GM19372 (cell line): ENCODE measurements around the gene SLC18A3.

ENCODE experiments used
- ATAC-seq: cut with Tn5 transposase; IDR thresholded peaks from one replicate; pipeline ENCODE4 v1.9.1; 2021; ENCODE audit warnings: mild to moderate bottlenecking, low read depth, moderate library complexity; ENCODE audit not compliant: unreplicated experiment

SLC18A3 gene

DNA sequence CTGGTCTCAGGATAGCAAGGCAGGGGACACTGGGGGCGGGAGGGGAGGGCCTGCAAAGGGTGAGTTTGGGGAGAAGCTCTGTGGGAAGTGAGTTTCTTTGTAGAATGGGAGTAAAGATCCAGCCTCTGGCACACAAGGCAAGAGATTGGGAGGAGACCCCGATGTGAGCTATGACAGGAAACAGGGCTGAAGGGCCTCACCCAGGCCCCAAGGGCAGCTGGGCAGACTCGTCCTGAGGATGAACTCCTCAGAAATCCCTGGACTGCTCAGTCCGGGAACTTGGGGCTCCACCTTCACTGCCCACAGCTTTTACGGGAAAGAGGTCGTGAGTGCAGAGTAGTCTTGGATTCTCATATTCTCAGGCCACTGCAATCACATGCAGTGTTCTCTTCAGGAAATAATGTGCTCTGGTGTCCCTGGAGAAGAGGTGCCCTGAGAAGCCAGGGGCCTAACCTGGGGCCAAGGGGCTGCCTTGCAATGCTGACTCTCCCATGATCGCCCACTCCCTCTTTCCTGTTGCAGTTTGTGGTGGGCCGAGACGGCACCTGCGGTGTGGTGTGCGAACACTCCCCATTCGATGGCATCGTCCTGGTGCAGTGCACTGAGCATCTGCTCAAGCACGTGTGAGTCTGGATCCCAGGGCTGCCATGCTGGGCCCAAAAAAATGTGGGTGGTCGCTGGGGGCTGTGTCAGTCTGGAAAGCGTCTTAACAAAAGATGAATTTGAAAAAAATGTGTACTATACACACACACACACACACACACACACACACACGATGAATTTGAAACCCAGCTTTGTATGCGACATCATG lies 38.1 kb downstream of the SLC18A3 start:
- ATAC-seq = no peak

DNA sequence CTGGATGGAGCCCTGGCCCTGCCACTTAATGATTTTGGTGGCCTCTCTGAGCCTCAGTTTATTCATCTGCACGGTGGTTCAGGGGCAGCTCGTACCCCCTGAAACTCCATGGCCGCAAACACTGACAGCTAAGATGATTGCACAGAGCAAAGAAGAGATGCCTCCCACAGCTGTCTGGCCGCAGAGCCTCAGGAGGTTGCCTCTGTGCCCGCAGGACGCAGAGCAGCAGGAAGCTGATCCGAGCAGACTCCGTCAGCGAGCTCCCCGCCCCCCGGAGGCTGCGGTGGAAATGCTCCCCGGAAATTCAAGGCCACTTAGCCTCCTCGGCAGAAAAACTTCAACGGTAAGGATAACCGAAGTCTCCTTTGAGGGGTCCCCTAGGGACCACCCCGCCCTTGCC lies 39.2 kb downstream of the SLC18A3 start:
- ATAC-seq = no peak

DNA sequence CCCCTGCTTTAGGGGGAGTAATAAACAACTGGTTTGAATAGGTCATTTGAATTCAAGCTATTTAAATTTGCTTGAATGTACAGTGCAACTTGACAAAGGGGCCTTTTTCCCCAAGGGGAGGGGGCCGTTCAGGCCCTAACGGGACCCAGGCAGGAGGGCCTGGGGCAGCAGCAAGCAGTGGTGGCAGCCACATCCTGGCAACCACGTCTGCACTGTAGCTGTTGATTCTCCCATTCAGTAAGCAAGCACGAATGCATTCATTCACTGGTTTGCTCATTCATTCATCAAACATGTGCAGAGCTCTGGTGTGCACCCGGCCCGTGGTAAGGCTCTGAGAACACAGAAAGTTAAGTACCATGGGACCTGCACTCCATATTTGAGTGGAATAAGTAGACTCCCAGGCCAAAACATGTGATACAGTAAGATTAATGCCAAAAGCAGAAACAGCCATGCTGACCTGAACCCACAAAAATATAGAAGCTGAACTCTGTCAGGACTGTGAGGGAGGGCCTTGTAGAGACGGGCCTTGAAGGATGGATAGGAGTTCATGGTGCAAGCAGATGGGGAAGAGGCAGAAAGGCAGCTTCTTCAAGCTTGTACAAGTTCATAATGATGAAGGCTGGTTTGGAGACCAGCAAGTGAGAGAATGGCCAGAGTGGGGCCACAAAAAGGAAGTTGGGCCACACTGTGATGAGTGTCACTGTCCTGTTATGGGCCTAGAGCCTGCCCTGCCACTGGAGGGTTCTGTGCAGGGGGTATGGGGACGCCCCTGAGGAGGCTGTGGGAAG lies 40.0 kb downstream of the SLC18A3 start:
- ATAC-seq = no peak

DNA sequence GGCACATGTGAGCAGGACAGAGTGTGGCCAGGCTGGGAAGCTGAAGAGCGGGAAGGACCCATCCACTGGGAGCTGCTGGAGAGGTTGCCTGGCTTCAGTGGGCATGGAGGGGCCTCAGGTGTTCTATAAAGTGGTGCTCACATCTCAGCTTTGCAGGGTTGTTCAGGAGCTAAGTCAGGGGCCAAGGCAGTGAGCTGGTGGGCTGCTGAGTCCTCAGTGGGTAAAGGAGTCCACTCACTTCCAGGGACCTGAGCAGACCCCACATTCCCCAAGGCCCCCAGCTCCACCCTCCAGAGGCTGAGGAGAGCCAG lies 40.6 kb downstream of the SLC18A3 start:
- ATAC-seq = no peak

DNA sequence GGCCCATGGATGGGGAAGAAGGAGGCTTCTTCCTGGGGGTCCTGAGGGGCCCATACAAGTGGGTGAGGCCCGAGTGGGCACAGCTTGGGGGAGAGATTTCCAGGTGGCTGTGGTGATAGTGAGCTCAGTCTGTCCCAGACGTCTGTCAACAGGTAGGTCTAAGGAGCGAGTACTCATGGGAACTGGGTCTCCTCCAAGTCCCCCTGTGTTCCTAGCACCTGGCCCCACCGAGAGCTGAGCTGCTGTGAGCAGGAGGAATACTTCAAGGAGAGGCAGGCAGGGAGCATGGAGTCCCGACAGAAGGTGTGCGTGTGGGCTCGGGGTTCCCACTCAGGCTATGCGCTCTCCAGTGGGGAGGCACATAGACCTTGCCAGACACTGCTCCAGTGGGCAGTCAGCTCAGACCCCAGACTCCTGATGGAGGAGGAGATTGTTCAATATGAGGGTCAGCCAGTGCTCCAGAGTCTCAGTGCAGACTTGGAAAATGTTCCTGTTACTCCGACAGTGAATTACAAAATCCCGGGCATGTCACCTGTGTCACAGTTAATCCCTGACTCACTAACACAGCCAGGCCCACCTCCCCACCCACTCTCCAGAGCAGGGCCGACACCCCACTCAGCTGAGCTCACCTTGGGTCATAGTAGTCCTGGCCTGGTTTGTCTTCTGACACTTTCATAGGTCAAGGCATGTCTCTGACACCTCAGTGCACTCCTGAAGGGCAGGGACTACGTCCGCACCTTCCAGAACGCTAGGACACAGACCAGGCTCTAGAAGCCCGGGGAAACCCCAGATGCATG lies 41.1 kb downstream of the SLC18A3 start:
- ATAC-seq = no peak

DNA sequence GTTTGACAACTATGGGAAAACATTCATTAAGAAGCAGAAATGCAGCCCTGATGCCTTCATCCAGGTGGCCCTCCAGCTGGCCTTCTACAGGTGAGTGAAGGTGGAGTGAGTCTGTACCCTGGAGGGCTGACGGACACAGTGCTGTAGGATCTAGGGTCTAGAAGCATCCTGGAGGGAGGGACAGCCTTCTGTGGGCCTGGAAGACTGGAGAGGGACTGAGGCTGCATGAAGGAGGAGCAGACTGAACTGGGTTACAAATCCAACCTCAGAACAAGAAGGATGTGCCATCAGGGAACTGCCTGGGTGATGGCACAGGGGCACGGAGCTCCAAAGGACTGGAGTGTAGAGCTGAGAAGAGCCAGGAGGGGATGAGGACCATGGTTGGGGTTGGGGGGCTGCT lies 41.8 kb downstream of the SLC18A3 start:
- no peak for ATAC-seq

DNA sequence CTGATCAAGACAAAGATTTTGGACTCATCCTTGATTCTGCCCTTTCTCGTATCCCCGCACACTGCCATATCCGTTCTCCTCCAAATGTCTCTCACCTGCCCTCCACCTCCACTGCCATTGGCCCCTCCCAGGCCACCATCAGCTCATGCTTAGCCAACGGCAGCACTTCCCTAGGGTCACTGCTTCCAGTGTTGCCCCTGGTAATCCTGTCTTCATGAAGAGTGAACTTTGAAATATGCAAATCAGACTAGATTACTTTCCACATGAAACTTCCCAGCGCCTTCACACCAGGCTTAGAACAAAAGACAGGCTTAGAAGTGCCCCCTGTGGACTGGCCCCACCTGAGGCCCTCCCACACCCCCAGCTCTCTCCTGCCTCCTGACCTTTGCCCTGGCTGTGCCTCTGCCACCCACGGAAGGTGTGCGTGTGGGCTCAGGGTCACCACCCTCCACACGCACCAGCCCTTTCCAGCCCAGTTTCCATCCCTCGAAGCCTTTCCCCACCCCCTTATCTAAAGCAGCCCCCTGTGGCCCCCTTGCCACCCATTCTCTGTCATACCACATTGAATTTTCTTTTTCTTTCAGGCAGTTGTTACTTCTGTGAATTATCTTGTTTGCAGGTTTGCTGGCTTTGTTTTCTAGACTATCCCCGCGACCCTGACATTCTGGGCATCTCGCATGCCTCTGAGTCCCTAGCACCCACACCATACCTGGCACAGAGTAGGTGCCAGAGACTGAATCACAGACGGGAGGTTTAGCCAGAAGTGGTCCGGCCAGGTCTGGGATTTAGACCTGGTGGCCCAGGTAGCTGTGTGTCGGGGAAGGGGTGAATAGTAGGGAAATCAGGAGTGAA lies 42.5 kb downstream of the SLC18A3 start:
- no peak for ATAC-seq

DNA sequence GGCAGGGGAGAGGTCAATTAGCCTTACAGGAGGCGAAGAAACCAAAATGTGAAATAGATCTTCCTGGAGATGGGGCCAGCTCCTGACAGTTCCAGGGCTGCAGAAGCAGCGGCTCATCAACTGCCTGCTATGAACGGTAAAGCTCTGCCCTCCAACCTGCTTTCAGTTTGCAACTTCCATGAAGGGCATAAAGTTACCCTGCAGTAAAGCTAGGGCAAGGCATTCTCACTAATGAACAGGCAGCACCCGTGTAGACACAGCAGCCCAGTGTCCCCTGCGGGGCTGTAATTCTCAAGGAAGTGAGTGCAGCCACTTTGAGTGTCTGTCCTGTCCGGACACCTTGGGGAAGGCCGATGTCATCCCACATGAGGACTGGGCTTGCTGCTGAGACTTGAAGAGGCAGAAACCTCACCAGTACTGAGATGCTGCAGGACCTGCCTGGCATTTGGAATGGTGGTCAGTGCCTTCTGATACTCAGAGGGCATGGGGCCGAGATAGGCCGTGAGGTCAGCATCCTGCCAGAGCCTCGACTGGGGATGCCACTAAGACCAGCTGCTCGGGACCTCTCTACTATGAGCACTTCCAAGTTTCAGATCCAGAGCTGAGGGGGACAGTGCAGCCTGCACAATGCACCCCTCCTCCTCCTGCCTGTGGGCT lies 43.3 kb downstream of the SLC18A3 start:
- ATAC-seq = no peak

DNA sequence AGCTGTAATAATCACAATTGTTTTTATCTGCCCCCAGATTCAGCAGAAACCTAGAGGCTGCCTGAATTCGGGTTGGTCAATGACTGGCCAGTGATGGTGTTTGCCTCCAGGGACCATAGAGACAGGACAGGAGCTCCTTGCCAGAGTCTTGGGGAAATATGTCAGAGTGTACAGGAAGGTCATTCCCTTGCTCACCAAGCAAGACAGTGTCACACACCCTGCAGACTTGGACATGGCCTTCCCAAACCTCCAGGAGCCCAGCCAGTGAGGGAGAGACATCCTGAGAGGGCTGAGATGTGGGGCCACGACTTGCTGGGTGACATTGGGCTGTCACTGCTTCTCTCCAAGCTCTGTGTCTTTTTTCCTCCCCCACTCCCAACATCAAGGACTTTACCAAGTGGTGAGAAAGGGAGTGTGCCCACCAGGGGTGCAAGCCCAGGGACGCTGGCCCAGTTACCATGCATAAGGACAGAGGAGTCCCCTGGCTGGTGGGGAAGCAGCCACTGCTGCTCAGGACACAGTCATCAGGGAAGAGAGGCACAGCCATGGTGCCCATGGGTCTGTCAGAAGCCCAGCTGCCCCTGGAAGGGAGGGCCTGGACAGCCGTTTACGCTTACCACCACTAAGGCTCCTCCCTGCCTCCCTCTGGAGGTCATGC lies 44.1 kb downstream of the SLC18A3 start:
- ATAC-seq = no peak

DNA sequence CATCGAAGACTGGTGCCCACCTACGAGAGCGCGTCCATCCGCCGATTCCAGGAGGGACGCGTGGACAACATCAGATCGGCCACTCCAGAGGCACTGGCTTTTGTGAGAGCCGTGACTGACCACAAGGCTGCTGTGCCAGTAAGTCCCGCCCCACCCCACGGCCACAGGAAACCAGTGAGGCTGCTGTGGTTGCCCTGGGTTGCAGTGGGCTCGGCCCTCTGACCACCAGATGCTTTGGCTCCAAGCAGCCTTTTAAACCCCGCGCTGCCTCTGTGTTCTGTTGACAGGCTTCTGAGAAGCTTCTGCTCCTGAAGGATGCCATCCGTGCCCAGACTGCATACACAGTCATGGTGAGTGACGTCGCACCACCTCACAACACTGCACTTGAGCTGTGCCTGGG lies 45.0 kb downstream of the SLC18A3 start:
- ATAC-seq = no peak

DNA sequence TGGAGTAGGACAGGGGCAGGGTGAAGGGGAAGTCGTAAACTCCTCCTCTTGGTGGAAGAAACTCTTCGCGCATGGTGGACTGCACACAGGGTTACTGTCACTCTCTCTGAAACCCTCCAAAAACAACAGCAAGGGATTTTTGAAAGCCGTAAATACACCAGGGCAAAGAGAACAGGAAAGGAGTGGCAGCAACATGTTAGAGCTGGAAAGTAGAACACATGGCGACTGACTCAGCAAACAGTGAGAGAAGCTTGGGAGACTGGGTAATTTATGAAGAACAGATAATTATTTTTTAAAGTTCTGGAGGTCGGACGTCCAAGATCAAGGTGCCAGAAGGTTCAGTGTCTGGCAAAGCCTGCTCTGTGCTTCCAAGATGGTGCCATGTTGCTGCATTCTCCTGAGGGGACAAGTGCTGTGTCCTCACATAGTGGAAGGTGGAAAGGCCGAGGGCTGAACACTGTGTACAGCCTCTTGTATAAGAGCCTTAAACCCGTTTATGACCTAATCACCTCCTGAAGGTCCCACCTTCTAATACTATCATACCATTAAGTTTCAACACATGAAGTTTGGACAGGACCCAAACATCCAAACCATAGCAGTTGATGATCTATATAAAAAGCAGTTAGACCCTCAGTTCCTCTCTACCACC lies 46.9 kb downstream of the SLC18A3 start:
- ATAC-seq = no peak

DNA sequence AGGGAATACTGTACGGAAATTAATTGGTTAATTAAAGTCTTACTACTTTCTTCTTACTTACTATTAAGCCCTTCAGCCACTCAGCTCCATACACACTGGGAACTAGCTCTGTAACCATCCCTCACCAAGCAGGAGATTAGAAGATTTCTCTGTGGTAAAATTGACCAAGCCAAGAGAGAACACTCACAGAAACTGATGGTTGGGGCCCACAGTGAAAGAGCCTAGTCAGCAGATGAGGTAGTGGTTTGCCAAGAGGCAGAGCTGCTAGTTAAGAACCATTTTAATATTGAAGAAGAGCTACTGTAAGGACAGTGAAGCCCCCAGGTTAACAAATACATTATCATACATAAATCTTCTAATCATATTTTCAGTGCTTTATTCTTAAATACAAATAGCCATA lies 47.5 kb downstream of the SLC18A3 start:
- no peak for ATAC-seq

DNA sequence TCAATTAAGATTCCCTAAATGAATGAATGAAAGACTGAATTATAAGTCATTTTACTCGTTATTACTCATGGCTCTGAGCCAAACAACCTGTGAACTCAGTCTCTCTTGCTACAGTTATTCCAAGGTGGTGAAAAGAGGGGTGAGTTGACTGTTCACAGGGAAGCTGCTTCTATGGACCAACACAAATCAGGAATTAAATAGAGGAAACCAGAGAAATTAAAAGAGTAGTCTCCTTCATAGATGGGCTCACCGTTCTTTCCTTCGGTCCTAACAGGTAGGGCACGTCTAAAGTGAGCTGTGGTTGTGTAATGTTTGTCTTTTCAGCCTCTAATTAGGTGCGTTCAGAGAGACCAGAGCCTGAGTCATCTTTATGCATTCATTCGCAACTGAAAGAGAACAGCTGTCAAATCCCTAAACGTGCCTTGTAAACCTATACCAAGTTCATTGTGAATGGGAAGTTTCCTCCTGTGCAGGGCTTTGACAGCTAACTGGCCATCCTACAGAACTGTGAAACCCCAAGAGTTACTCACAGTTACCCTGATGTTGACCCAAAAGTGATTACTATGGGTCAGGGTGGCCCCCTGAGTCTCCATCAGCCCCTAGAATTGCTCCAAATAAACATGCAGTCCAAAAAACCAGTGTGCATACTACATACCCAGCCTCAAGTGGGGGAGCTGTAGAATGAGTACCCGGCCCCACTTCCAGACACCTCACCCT lies 51.2 kb downstream of the SLC18A3 start:
- ATAC-seq = no peak
